Panc1 (cell line): ENCODE measurements around the gene NCAPG. TPM values are rescaled to one million over a fixed set of nuclear protein-coding genes. Genes with fewer than 3 reads are reported as not detected.

Experiments
- ATAC-seq: fragments of 200-7000 bp; cut with Tn5 transposase; 2 replicates; pipeline ENCODE4 v1.9.1; 2020; ENCODE audit warnings: mild to moderate bottlenecking, moderate library complexity
- BruUV-seq: library from RNA; stranded (reverse); fragments of 400-500 nt; replicated peaks from 2 replicates; lab custom pipeline; 2021; lab: Mats Ljungman, UMichigan
- CTCF ChIA-PET: fragments of 300-600 bp; sonication (Branson Sonifier 250); formaldehyde crosslinking; loops from one replicate; lab custom pipeline; 2022; ENCODE audit warnings: antibody characterized with exemption; lab: Charles Lee
- POLR2A ChIA-PET: fragments of 300-600 bp; sonication (Branson Sonifier 250); formaldehyde crosslinking; loops from one replicate; lab custom pipeline; 2022; ENCODE audit warnings: antibody characterized with exemption; lab: Charles Lee
- DNase-seq: peaks from one replicate; pipeline ENCODE4 v3.0.0-alpha.2; 2010; ENCODE audit warnings: low read depth, low spot score
- H3K27ac ChIP-seq: 2 replicates; pipeline ENCODE4 v1.5.1; 2011; ENCODE audit warnings: mild to moderate bottlenecking, low read length, inconsistent platforms
- H3K27me3 ChIP-seq: fragments of 200-500 bp; sonication (Bioruptor generic); 2 replicates; pipeline ENCODE4 v1.6.0; 2014; ENCODE audit warnings: low read length, inconsistent platforms; ENCODE audit not compliant: control insufficient read depth, insufficient read depth
- H3K36me3 ChIP-seq: fragments of 200-500 bp; sonication (Bioruptor generic); 2 replicates; pipeline ENCODE4 v1.5.1; 2014; ENCODE audit warnings: inconsistent platforms, mild to moderate bottlenecking, low read length, moderate library complexity; ENCODE audit not compliant: control insufficient read depth, insufficient read depth
- H3K4me1 ChIP-seq: 2 replicates; pipeline ENCODE4 v1.5.1; 2011; ENCODE audit warnings: inconsistent platforms, mild to moderate bottlenecking, low read length, moderate library complexity; ENCODE audit not compliant: control insufficient read depth, insufficient read depth
- H3K4me3 ChIP-seq, 2 experiments: 2 replicates each; pipeline ENCODE4 v1.5.1; 2011 to 2012; ENCODE audit warnings: low read depth in 2 of 2, low read length in 2 of 2, mild to moderate bottlenecking in 2 of 2, inconsistent platforms in 1 of 2, moderate library complexity in 1 of 2
- H3K9me3 ChIP-seq: fragments of 200-500 bp; sonication (Bioruptor generic); 2 replicates; pipeline ENCODE4 v1.5.1; 2014; ENCODE audit warnings: low read depth, mild to moderate bottlenecking, inconsistent platforms, low read length, moderate library complexity; ENCODE audit not compliant: control insufficient read depth, insufficient read depth
- POLR2AphosphoS5 ChIP-seq: IDR thresholded peaks from 2 replicates; pipeline ENCODE4 v1.6.1; 2012; ENCODE audit warnings: mild to moderate bottlenecking, low read depth, low read length, moderate library complexity
- SIN3A ChIP-seq: IDR thresholded peaks from 2 replicates; pipeline ENCODE4 v1.6.1; 2012; ENCODE audit warnings: low read depth, mild to moderate bottlenecking, low read length, moderate library complexity, borderline replicate concordance; ENCODE audit not compliant: insufficient read depth
- TCF7L2 ChIP-seq: IDR thresholded peaks from 2 replicates; pipeline ENCODE4 v1.6.1; 2011; ENCODE audit warnings: mild to moderate bottlenecking, low read depth, low read length, inconsistent platforms
- in situ Hi-C: cut with HindIII; loops from 2 replicates; pipeline ENCODE4 v1.10.0; 2016; ENCODE audit warnings: low sequenced_read_pairs, low pct_unique_long_range_greater_than_20kb
- intact Hi-C: fragments of 100-400 bp; cut with micrococcal nuclease; formaldehyde crosslinking; loops from one replicate; pipeline ENCODE4 v1.10.0; 2022; ENCODE audit not compliant: unreplicated experiment
- total RNA-seq: library from RNA; stranded (reverse); gene quantifications from one replicate; pipeline ENCODE4 v1.2.1, GENCODE V29; 2021; ENCODE audit not compliant: unreplicated experiment
- TF ChIP-seq, protein P1 (sequence below), 2 experiments: IDR thresholded peaks; 2 replicates each; pipeline ENCODE4 v1.6.1; 2011 to 2012; ENCODE audit warnings: low read depth in 2 of 2, control low read depth in 1 of 2, low read length in 1 of 2, mild to moderate bottlenecking in 1 of 2, moderate library complexity in 1 of 2; ENCODE audit not compliant: insufficient read depth in 1 of 2
- TF ChIP-seq, protein P2 (sequence below): fragments of 450-650 bp; IDR thresholded peaks from 2 replicates; pipeline ENCODE4 v1.5.1; 2017; ENCODE audit warnings: mild to moderate bottlenecking

The NCAPG gene
- total RNA-seq, 1 experiment from 2014 or later: 31.0 TPM

DNA sequence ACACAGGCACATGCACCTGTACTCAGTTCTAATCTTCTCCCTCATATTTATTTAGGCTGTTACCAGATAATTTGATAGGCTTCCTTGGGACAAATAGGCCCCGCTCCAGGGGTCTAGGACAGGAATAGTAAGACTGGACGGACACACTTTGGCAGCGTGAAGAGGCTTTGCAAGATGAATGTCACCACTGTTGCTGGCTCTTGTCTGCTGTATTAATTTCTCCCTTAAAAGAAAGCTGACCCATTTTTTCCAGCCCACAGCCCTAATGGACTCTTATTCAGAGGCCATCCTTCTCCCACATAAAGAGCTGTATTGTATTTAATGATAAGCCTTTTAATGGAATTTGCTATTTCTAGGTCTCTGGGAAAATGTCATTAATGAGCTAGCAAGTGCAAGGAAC, 47.4 kb upstream of the NCAPG start:
- Histone ChIP-seq H3K9me3 (no peaks in the 10 kb centered on the region), H3K4me1 (no peaks in the 10 kb centered on the region), H3K36me3 (no peaks in the 10 kb centered on the region), H3K27me3 (no peaks in the 10 kb centered on the region), H3K4me3 (no peak overlapping the region), H3K27ac (no peak overlapping the region)
- intact Hi-C loops: no loop called here
- no TSS peak for BruUV-seq
- CTCF ChIA-PET: no interaction called here
- TF ChIP-seq, protein P1, sequence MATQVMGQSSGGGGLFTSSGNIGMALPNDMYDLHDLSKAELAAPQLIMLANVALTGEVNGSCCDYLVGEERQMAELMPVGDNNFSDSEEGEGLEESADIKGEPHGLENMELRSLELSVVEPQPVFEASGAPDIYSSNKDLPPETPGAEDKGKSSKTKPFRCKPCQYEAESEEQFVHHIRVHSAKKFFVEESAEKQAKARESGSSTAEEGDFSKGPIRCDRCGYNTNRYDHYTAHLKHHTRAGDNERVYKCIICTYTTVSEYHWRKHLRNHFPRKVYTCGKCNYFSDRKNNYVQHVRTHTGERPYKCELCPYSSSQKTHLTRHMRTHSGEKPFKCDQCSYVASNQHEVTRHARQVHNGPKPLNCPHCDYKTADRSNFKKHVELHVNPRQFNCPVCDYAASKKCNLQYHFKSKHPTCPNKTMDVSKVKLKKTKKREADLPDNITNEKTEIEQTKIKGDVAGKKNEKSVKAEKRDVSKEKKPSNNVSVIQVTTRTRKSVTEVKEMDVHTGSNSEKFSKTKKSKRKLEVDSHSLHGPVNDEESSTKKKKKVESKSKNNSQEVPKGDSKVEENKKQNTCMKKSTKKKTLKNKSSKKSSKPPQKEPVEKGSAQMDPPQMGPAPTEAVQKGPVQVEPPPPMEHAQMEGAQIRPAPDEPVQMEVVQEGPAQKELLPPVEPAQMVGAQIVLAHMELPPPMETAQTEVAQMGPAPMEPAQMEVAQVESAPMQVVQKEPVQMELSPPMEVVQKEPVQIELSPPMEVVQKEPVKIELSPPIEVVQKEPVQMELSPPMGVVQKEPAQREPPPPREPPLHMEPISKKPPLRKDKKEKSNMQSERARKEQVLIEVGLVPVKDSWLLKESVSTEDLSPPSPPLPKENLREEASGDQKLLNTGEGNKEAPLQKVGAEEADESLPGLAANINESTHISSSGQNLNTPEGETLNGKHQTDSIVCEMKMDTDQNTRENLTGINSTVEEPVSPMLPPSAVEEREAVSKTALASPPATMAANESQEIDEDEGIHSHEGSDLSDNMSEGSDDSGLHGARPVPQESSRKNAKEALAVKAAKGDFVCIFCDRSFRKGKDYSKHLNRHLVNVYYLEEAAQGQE (IDR thresholded peaks at IDR 0.05; ENCODE audit: insufficient read depth in 1 of 2, low read depth in 2 of 2, low read length in 1 of 2): no peak
- TF ChIP-seq TCF7L2: no peak
- TF ChIP-seq POLR2AphosphoS5: no peak
- no peak for TF ChIP-seq SIN3A
- TF ChIP-seq, protein P2, sequence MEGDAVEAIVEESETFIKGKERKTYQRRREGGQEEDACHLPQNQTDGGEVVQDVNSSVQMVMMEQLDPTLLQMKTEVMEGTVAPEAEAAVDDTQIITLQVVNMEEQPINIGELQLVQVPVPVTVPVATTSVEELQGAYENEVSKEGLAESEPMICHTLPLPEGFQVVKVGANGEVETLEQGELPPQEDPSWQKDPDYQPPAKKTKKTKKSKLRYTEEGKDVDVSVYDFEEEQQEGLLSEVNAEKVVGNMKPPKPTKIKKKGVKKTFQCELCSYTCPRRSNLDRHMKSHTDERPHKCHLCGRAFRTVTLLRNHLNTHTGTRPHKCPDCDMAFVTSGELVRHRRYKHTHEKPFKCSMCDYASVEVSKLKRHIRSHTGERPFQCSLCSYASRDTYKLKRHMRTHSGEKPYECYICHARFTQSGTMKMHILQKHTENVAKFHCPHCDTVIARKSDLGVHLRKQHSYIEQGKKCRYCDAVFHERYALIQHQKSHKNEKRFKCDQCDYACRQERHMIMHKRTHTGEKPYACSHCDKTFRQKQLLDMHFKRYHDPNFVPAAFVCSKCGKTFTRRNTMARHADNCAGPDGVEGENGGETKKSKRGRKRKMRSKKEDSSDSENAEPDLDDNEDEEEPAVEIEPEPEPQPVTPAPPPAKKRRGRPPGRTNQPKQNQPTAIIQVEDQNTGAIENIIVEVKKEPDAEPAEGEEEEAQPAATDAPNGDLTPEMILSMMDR: no peak
- ATAC-seq: no peak
- in situ Hi-C loops: no loop called here
- POLR2A ChIA-PET: no interaction called here
- no peak for DNase-seq

DNA sequence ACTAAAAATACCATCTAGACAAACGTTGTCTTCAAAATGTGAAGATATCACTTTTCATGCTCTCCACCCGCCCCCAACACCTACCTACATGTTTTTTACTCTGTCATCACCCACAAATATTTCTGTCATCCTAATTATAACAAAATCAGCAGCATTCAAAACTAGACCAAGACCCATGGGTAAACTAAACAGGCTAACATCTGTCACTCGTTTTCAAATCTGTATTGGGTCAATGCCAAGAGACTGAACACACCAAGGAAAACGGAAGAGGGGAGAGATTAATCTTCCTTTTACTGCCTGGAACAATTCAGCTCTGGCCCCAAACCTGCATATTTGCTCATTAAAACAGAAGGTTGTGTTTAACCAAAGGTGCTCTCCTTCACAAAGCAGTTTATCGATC, 46.8 kb upstream of the NCAPG start:
- intact Hi-C loops: no loop called here
- in situ Hi-C loops: no loop called here
- Histone ChIP-seq H3K36me3 (no peaks in the 10 kb centered on the region), H3K4me1 (no peaks in the 10 kb centered on the region), H3K4me3 (no peak overlapping the region), H3K9me3 (no peaks in the 10 kb centered on the region), H3K27me3 (no peaks in the 10 kb centered on the region), H3K27ac (no peak overlapping the region)
- no peak for DNase-seq
- BruUV-seq: no TSS peak
- ATAC-seq: no peak
- TF ChIP-seq TCF7L2 (no peak), SIN3A (no peak), POLR2AphosphoS5 (no peak)
- TF ChIP-seq, protein P2: no peak
- TF ChIP-seq, protein P1 (IDR thresholded peaks at IDR 0.05; ENCODE audit: insufficient read depth in 1 of 2, low read depth in 2 of 2, low read length in 1 of 2): no peak
- ChIA-PET CTCF (no interaction called here), POLR2A (no interaction called here)
